Adrenal gland (tissue), 5 donors: ENCODE data around the gene DEK.

Experiments
- POLR2A ChIP-seq, 2 donors: fragments of 450-650 bp; IDR thresholded peaks; one replicate each; pipeline ENCODE4 v1.6.1; 2017; ENCODE audit warnings: antibody characterized with exemption in 2 of 2, mild to moderate bottlenecking in 2 of 2, moderate library complexity in 1 of 2
- TF ChIP-seq, protein P1 (sequence below), 6 experiments: fragments of 450-650 bp in 4 of 6; fragments of 200-600 bp in 2 of 6; sonication (generic) in 1 of 6; IDR thresholded peaks; 1 replicate in 5 of 6; 2 replicates in 1 of 6; pipeline versions ENCODE4 v1.5.1 to v1.8.0; 2016 to 2021; ENCODE audit warnings: antibody characterized with exemption in 6 of 6, mild to moderate bottlenecking in 2 of 6, moderate library complexity in 1 of 6
- donor health status: DM: no; HTN: no; CAD: no.

DNA sequence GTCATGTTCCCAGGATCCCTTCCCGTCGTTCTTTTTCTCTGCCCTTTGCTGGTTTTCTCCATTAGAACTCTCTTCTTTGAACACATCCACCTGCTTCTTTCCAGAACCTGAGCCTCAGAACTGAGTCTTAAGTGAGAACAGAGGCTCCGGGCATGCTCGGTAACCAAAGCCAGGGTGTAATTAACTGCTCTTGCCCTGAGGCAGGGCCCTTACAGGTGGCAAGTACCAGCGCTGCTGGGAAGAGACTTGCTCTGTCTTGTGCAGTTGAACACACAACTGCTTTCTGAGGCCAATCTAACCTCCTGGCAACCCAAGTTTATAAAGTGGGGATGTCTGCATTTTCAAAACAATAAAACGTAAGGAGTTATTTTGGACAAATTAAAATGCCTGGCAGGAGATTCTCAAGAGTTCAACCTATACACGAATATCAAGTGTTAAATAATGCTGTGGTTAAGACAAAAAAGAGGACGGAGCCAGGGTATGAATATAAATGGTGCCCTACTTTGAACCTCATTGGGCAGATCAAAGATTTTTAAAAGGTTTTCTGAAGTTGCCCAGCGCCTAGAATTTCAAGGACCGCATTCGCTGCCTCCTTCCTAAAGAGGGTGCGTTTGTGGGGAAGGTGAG is 12.4 kb upstream of the DEK start:
- TF ChIP-seq POLR2A (IDR thresholded peaks at IDR 0.05) = no peak
- TF ChIP-seq, protein P1, sequence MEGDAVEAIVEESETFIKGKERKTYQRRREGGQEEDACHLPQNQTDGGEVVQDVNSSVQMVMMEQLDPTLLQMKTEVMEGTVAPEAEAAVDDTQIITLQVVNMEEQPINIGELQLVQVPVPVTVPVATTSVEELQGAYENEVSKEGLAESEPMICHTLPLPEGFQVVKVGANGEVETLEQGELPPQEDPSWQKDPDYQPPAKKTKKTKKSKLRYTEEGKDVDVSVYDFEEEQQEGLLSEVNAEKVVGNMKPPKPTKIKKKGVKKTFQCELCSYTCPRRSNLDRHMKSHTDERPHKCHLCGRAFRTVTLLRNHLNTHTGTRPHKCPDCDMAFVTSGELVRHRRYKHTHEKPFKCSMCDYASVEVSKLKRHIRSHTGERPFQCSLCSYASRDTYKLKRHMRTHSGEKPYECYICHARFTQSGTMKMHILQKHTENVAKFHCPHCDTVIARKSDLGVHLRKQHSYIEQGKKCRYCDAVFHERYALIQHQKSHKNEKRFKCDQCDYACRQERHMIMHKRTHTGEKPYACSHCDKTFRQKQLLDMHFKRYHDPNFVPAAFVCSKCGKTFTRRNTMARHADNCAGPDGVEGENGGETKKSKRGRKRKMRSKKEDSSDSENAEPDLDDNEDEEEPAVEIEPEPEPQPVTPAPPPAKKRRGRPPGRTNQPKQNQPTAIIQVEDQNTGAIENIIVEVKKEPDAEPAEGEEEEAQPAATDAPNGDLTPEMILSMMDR (IDR thresholded peaks at IDR 0.05) = no peak
